Measurements from ENCODE around the gene PCDHGA1. TPM values are rescaled to one million over a fixed set of nuclear protein-coding genes. Genes with fewer than 3 reads are reported as not detected.
"Not testable (repeated sequence)": the region's sequence is repeated elsewhere in the genome, so short reads cannot be mapped to it uniquely, and the experiment has no call there.

Gene PCDHGA1
- total RNA-seq, 6 experiments from 2014 or later = 0.04 to 0.18 (median 0.12) TPM; not detected in 1

- no peak overlapping the region for H3K27ac ChIP-seq
- H3K9me3 ChIP-seq = peaks cover 8 to 25% (median 14%) of the 10 kb centered on the region in 4 donors
- H3K36me3 ChIP-seq = peaks cover 0 to 5% (median 0%) of the 10 kb centered on the region in 4 donors
- no peak overlapping the region for H3K4me3 ChIP-seq
- no peaks in the 10 kb centered on the region for H3K4me1 ChIP-seq
- intact Hi-C loops (cut with DNase I) = no loop called here
- ATAC-seq (no peak), DNase-seq (no peak)
- TF ChIP-seq CTCF (IDR thresholded peaks at IDR 0.05) (no peak), POLR2A (IDR thresholded peaks at IDR 0.05) (no peak)
- H3K27me3 ChIP-seq = no peaks in the 10 kb centered on the region
These were observed 16.6 kb upstream of the PCDHGA1 start for GRCh38 chr5:141313711-141314110.

- intact Hi-C loops (cut with DNase I) = not testable (repeated sequence)
- peaks cover 0 to 11% (median 0%) of the 10 kb centered on the region in 4 donors for H3K36me3 ChIP-seq
These were observed 13.4 kb upstream of the PCDHGA1 start for GRCh38 chr5:141316963-141317362.

GRCh38 chr5:141319202-141319601 is 11.1 kb upstream of the PCDHGA1 start:
- WGBS (ENCODE audit: insufficient coverage, low coverage, low lambda C conversion rate, missing lambda C conversion rate) = 92% methylated on average over 6 of the region's 6 CpGs
- H3K36me3 ChIP-seq = peaks cover 0 to 11% (median 0%) of the 10 kb centered on the region in 4 donors
- no peak for TF ChIP-seq POLR2A (IDR thresholded peaks at IDR 0.05)
- TF ChIP-seq CTCF (IDR thresholded peaks at IDR 0.05) = no peak
- ATAC-seq = no peak
- DNase-seq = no peak
- no peaks in the 10 kb centered on the region for H3K4me1 ChIP-seq
- peaks cover 9 to 35% (median 22%) of the 10 kb centered on the region in 4 donors for H3K9me3 ChIP-seq
- no peak overlapping the region for H3K27ac ChIP-seq
- intact Hi-C loops (cut with DNase I) = no loop called here
- no peaks in the 10 kb centered on the region for H3K27me3 ChIP-seq
- H3K4me3 ChIP-seq = no peak overlapping the region

More at GRCh38 chr5:141316963-141317362, 13.4 kb upstream of the PCDHGA1 start:
- not testable (repeated sequence) for DNase-seq, H3K27me3 ChIP-seq, H3K4me3 ChIP-seq, H3K4me1 ChIP-seq, ATAC-seq, H3K27ac ChIP-seq
- 88% methylated on average over 4 of the region's 4 CpGs for WGBS (ENCODE audit: insufficient coverage, low coverage, low lambda C conversion rate, missing lambda C conversion rate)
- H3K9me3 ChIP-seq = peaks cover 9 to 45% (median 22%) of the 10 kb centered on the region in 4 donors

- Histone ChIP-seq H3K27me3 (no peaks in the 10 kb centered on the region), H3K4me3 (peak overlapping the region; percentile 68 to 72 (median 70)), H3K27ac (no peak overlapping the region), H3K36me3 (peaks cover 0 to 11% (median 0%) of the 10 kb centered on the region in 4 donors), H3K4me1 (no peaks in the 10 kb centered on the region), H3K9me3 (peaks cover 9 to 35% (median 22%) of the 10 kb centered on the region in 4 donors)
- WGBS (ENCODE audit: insufficient coverage, low coverage, low lambda C conversion rate, missing lambda C conversion rate) = 78% methylated on average over 5 of the region's 5 CpGs
- TF ChIP-seq CTCF (IDR thresholded peaks at IDR 0.05) (no peak), POLR2A (IDR thresholded peaks at IDR 0.05) (no peak)
- ATAC-seq (no peak), DNase-seq (no peak)
- intact Hi-C loops (cut with DNase I) = no loop called here
These were observed 10.6 kb upstream of the PCDHGA1 start for GRCh38 chr5:141319699-141320098.

- Histone ChIP-seq H3K9me3 (peaks cover 9 to 35% (median 21%) of the 10 kb centered on the region in 4 donors), H3K27me3 (no peaks in the 10 kb centered on the region), H3K4me3 (peak within 1 kb of the TSS; percentile 68 to 72 (median 70)), H3K36me3 (peaks cover 0 to 11% (median 0%) of the 10 kb centered on the region in 4 donors), H3K27ac (peak within 1 kb of the TSS; percentile 84 to 90 (median 89)), H3K4me1 (no peaks in the 10 kb centered on the region)
- TF ChIP-seq POLR2A (IDR thresholded peaks at IDR 0.05) (peak; percentile 91), CTCF (IDR thresholded peaks at IDR 0.05) (peak; percentile 71 to 89 (median 86))
- peak; percentile 92 to 94 (median 93) for DNase-seq
- intact Hi-C loops (cut with DNase I) = no loop called here
- ATAC-seq = peak; percentile 99
- WGBS (ENCODE audit: insufficient coverage, low coverage, low lambda C conversion rate, missing lambda C conversion rate) = under 1% methylated on average over 45 of the region's 67 CpGs
These were observed 9.8 kb upstream of the PCDHGA1 start, which contains the start of gene TAF7 for GRCh38 chr5:141320225-141321169. TAF7 (minus strand) TSS chr5:141320784; CDS start chr5:141320044, 740 bp downstream.

Data from right lobe of liver (tissue), 6 donors.